A673 (cell line): Measurements from ENCODE around the gene PKN1. TPM values are rescaled to one million over a fixed set of nuclear protein-coding genes. Genes with fewer than 3 reads are reported as not detected.

Experiments
- BruUV-seq: library from RNA; stranded (reverse); fragments of 400-500 nt; replicated peaks from 2 replicates; lab custom pipeline; 2021; lab: Mats Ljungman, UMichigan
- CTCF ChIA-PET: fragments of 300-600 bp; sonication (Branson Sonifier 250); formaldehyde crosslinking; loops from one replicate; lab custom pipeline; 2022; ENCODE audit warnings: antibody characterized with exemption; lab: Charles Lee
- POLR2A ChIA-PET: fragments of 300-600 bp; sonication (Branson Sonifier 250); formaldehyde crosslinking; loops from one replicate; lab custom pipeline; 2022; ENCODE audit warnings: antibody characterized with exemption; ENCODE audit not compliant: low non-redundant PET; lab: Charles Lee
- DNase-seq: peaks from one replicate; pipeline ENCODE4 v3.0.0-alpha.2; 2015; ENCODE audit warnings: low spot score
- H3K27ac ChIP-seq: fragments of 200-600 bp; sonication (generic); 2 replicates; pipeline ENCODE4 v1.5.1; 2016; ENCODE audit warnings: mixed run types, low read depth, mild to moderate bottlenecking, mixed read lengths, antibody characterized with exemption, low read length; ENCODE audit not compliant: poor library complexity, severe bottlenecking
- H3K27me3 ChIP-seq: fragments of 200-600 bp; sonication (generic); replicated peaks from 2 replicates; pipeline ENCODE4 v1.6.1; 2017; ENCODE audit warnings: mixed run types, low read depth, mild to moderate bottlenecking, mixed read lengths, antibody characterized with exemption, low read length; ENCODE audit not compliant: insufficient read depth, poor library complexity
- H3K36me3 ChIP-seq: fragments of 200-600 bp; sonication (generic); 2 replicates; pipeline ENCODE4 v1.6.1; 2016; ENCODE audit warnings: mixed run types, mild to moderate bottlenecking, mixed read lengths, antibody characterized with exemption, low read length; ENCODE audit not compliant: insufficient read depth, poor library complexity, severe bottlenecking
- H3K4me1 ChIP-seq: fragments of 200-600 bp; sonication (generic); 2 replicates; pipeline ENCODE4 v1.6.1; 2017; ENCODE audit warnings: mixed run types, mild to moderate bottlenecking, mixed read lengths, antibody characterized with exemption, low read length; ENCODE audit not compliant: insufficient read depth, poor library complexity, severe bottlenecking
- H3K4me3 ChIP-seq: fragments of 200-600 bp; sonication (generic); 2 replicates; pipeline ENCODE4 v1.5.1; 2016; ENCODE audit warnings: low read depth, mixed run types, mild to moderate bottlenecking, mixed read lengths, low read length; ENCODE audit not compliant: poor library complexity, severe bottlenecking
- H3K9me3 ChIP-seq: fragments of 200-600 bp; sonication (generic); 2 replicates; pipeline ENCODE4 v1.6.1; 2016; ENCODE audit warnings: mixed run types, low read depth, mild to moderate bottlenecking, mixed read lengths, antibody characterized with exemption, low read length; ENCODE audit not compliant: poor library complexity, severe bottlenecking
- CTCF ChIP-seq: fragments of 300-800, 200-600 bp; sonication (generic); conservative IDR thresholded peaks from 2 replicates; pipeline ENCODE4 v1.5.1; 2017; ENCODE audit warnings: low read depth, mild to moderate bottlenecking, antibody characterized with exemption, low read length, moderate library complexity, mixed read lengths
- EZH2 ChIP-seq: fragments of 200-600 bp; sonication (generic); IDR thresholded peaks from 2 replicates; pipeline ENCODE4 v1.6.1; 2017; ENCODE audit warnings: borderline replicate concordance, low read depth, mild to moderate bottlenecking, mixed read lengths, antibody characterized with exemption, low read length; ENCODE audit not compliant: poor library complexity, severe bottlenecking
- intact Hi-C: fragments of 100-400 bp; cut with micrococcal nuclease; formaldehyde crosslinking; loops from one replicate; pipeline ENCODE4 v1.10.0; 2022; ENCODE audit not compliant: unreplicated experiment
- total RNA-seq: library from RNA; stranded (reverse); gene quantifications from 2 replicates; pipeline ENCODE4 v1.2.3, GENCODE V29; 2021

PKN1 gene
- total RNA-seq, 1 experiment from 2014 or later, result 91.4 TPM

DNA sequence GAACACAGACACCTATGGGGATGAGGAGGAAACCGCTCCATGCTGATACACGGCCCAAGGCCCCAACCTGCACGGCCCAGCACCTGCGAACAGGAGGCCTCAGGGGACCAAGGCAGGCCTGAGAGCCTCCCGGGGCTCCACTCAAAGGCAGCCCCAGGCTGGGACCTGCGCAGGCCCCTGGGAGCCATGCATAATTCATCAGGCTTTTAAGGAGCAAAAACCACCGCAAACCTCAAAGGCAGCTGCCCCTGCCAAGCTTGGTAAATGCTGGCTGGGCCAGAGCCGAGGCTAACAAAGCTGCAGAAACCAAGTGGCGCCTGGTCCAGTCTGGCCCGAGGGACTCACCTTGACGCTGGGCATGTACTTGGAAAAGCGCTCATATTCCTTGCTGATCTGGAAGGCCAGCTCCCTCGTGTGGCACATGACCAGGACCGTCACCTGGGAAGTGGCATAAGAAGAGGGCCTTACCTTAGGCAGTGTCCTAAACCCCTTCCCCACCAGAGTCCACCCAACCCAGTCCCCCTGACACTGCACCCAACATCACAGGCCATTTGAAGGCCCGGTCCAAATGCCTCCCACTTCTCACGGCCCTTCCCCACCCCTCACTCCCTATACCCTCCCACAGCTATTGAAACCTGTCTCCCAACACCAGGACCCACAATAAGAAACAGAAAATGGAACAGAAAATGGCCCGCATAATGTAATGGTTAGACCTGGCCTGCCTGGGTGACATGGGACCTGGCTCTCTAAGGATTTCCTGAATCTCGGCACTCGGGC lies 21.8 kb upstream of the PKN1 start:
- peaks cover 85% of the 10 kb centered on the region for H3K36me3 ChIP-seq
- no TSS peak for BruUV-seq
- no peaks in the 10 kb centered on the region for H3K9me3 ChIP-seq
- no peak for TF ChIP-seq CTCF
- no peak for TF ChIP-seq EZH2
- ChIA-PET CTCF (no interaction called here), POLR2A (no interaction called here)
- no peak overlapping the region for H3K27ac ChIP-seq
- H3K4me1 ChIP-seq, result peaks cover 17% of the 10 kb centered on the region
- no peaks in the 10 kb centered on the region for H3K27me3 ChIP-seq
- intact Hi-C loops, result no loop called here
- DNase-seq, result no peak
- no peak overlapping the region for H3K4me3 ChIP-seq

DNA sequence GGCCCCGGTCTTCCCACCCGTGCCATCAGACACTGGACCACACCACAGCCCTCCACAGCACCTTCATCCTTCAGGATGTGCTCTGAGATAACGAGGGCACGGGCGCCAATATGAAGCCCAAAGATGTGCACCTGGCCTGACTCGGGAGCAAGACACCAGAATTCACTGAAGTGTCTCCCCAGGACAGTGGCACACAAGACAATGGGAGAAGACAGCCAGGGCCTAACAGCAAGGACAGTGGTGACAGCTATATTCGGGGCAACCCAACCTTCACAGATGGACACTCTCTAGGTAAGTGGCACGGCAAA lies 21.2 kb upstream of the PKN1 start:
- BruUV-seq, result no TSS peak
- Histone ChIP-seq H3K27ac (no peak overlapping the region), H3K36me3 (peaks cover 81% of the 10 kb centered on the region), H3K4me3 (no peak overlapping the region), H3K27me3 (no peaks in the 10 kb centered on the region), H3K4me1 (peaks cover 23% of the 10 kb centered on the region), H3K9me3 (no peaks in the 10 kb centered on the region)
- DNase-seq, result no peak
- intact Hi-C loops, result no loop called here
- TF ChIP-seq EZH2, result no peak
- TF ChIP-seq CTCF, result no peak
- POLR2A ChIA-PET, result no interaction called here
- CTCF ChIA-PET, result no interaction called here

GRCh38 chr19:14412324-14412995 lies 20.6 kb upstream of the PKN1 start:
- CTCF ChIA-PET, result interaction anchor here (0.5 kb wide), 1 partner anchor 52 kb away, joined by 6 read pairs; no protein-coding TSS in a partner anchor
- H3K9me3 ChIP-seq, result no peaks in the 10 kb centered on the region
- DNase-seq, result no peak
- TF ChIP-seq EZH2 (no peak), CTCF (no peak)
- BruUV-seq, result no TSS peak
- H3K36me3 ChIP-seq, result peaks cover 75% of the 10 kb centered on the region
- H3K4me3 ChIP-seq, result no peak overlapping the region
- POLR2A ChIA-PET, result no interaction called here
- no peak overlapping the region for H3K27ac ChIP-seq
- intact Hi-C loops, result no loop called here
- no peaks in the 10 kb centered on the region for H3K27me3 ChIP-seq
- peaks cover 29% of the 10 kb centered on the region for H3K4me1 ChIP-seq
